H9 (cell line): ENCODE results near the gene MGAT5B. TPM values are rescaled to one million over a fixed set of nuclear protein-coding genes. Genes with fewer than 3 reads are reported as not detected.

Experiments used
- DNase-seq: peaks from one replicate; pipeline ENCODE4 v3.0.0-alpha.2; 2017
- H2AFZ ChIP-seq: one replicate; pipeline ENCODE4 v1.6.1; 2013; ENCODE audit warnings: mild to moderate bottlenecking, low read length, control low read depth, moderate library complexity
- H2AK5ac ChIP-seq: 2 replicates; pipeline ENCODE4 v1.6.1; 2013; ENCODE audit warnings: low read length, control low read depth, mixed read lengths; ENCODE audit not compliant: insufficient read length
- H2BK120ac ChIP-seq: one replicate; pipeline ENCODE4 v1.6.1; 2013; ENCODE audit warnings: low read depth, mild to moderate bottlenecking, low read length, control low read depth, inconsistent platforms; ENCODE audit not compliant: poor library complexity, severe bottlenecking
- H2BK12ac ChIP-seq: 2 replicates; pipeline ENCODE4 v1.6.1; 2013; ENCODE audit warnings: low read length, control low read depth, mixed read lengths, low read depth; ENCODE audit not compliant: insufficient read length
- H2BK15ac ChIP-seq: 2 replicates; pipeline ENCODE4 v1.6.1; 2013; ENCODE audit warnings: low read depth, low read length, control low read depth
- H2BK20ac ChIP-seq: one replicate; pipeline ENCODE4 v1.6.1; 2013; ENCODE audit warnings: low read depth, mild to moderate bottlenecking, low read length, control low read depth, inconsistent platforms; ENCODE audit not compliant: poor library complexity, severe bottlenecking
- H2BK5ac ChIP-seq: 2 replicates; pipeline ENCODE4 v1.6.1; 2013; ENCODE audit warnings: low read length, control low read depth, mixed read lengths; ENCODE audit not compliant: insufficient read length
- H3K14ac ChIP-seq: 2 replicates; pipeline ENCODE4 v1.6.1; 2013; ENCODE audit warnings: low read length, control low read depth; ENCODE audit not compliant: insufficient read depth
- H3K18ac ChIP-seq: 2 replicates; pipeline ENCODE4 v1.6.1; 2013; ENCODE audit warnings: low read depth, mild to moderate bottlenecking, mixed read lengths, low read length, control low read depth; ENCODE audit not compliant: insufficient read length
- H3K23ac ChIP-seq: 2 replicates; pipeline ENCODE4 v1.6.1; 2013; ENCODE audit warnings: low read length, control low read depth, mixed read lengths, low read depth; ENCODE audit not compliant: insufficient read length
- H3K23me2 ChIP-seq: 2 replicates; pipeline ENCODE4 v1.6.1; 2013; ENCODE audit warnings: low read depth, mild to moderate bottlenecking, mixed read lengths, low read length, control low read depth; ENCODE audit not compliant: insufficient read length, poor library complexity, severe bottlenecking
- H3K27ac ChIP-seq: 2 replicates; pipeline ENCODE4 v1.5.1; 2013; ENCODE audit warnings: low read length, control low read depth, mixed read lengths, low read depth; ENCODE audit not compliant: insufficient read length
- H3K27me3 ChIP-seq: 2 replicates; pipeline ENCODE4 v1.6.1; 2013; ENCODE audit warnings: low read length, control low read depth, inconsistent platforms; ENCODE audit not compliant: insufficient read depth
- H3K4ac ChIP-seq: 2 replicates; pipeline ENCODE4 v1.6.1; 2013; ENCODE audit warnings: low read depth, mild to moderate bottlenecking, control low read depth, inconsistent platforms, low read length, moderate library complexity
- H3K4me1 ChIP-seq: 2 replicates; pipeline ENCODE4 v1.6.1; 2013; ENCODE audit warnings: low read length, control low read depth, inconsistent platforms; ENCODE audit not compliant: insufficient read depth
- H3K4me2 ChIP-seq: 2 replicates; pipeline ENCODE4 v1.6.1; 2013; ENCODE audit warnings: low read length, control low read depth, mixed read lengths; ENCODE audit not compliant: insufficient read length, insufficient read depth
- H3K56ac ChIP-seq: 2 replicates; pipeline ENCODE4 v1.6.1; 2013; ENCODE audit warnings: low read depth, mild to moderate bottlenecking, mixed read lengths, low read length, control low read depth; ENCODE audit not compliant: insufficient read length
- H3K79me1 ChIP-seq: 2 replicates; pipeline ENCODE4 v1.6.1; 2013; ENCODE audit warnings: low read depth, mild to moderate bottlenecking, moderate library complexity, low read length, control low read depth, inconsistent platforms; ENCODE audit not compliant: insufficient read depth, poor library complexity, severe bottlenecking
- H3K79me2 ChIP-seq: 2 replicates; pipeline ENCODE4 v1.6.1; 2013; ENCODE audit warnings: low read length, control low read depth, inconsistent platforms; ENCODE audit not compliant: insufficient read depth
- H3K9ac ChIP-seq: 2 replicates; pipeline ENCODE4 v1.6.1; 2013; ENCODE audit warnings: low read length, control low read depth, mixed read lengths; ENCODE audit not compliant: insufficient read length; ENCODE audit errors: extremely low read depth
- H3K9me3 ChIP-seq: one replicate; pipeline ENCODE4 v1.6.1; 2013; ENCODE audit warnings: low read depth, low read length, inconsistent platforms; ENCODE audit not compliant: control insufficient read depth
- H3T11ph ChIP-seq: one replicate; pipeline ENCODE4 v1.6.1; 2013; ENCODE audit warnings: mild to moderate bottlenecking, low read length, control low read depth, inconsistent platforms
- H4K20me1 ChIP-seq: one replicate; pipeline ENCODE4 v1.6.1; 2013; ENCODE audit not compliant: control insufficient read depth, insufficient read length, insufficient read depth
- H4K5ac ChIP-seq: 2 replicates; pipeline ENCODE4 v1.6.1; 2013; ENCODE audit warnings: low read depth, mild to moderate bottlenecking, mixed read lengths, low read length, control low read depth; ENCODE audit not compliant: insufficient read length
- H4K8ac ChIP-seq: replicated peaks from 2 replicates; pipeline ENCODE4 v1.6.1; 2013; ENCODE audit warnings: low read length, control low read depth, mixed read lengths, low read depth; ENCODE audit not compliant: insufficient read length
- H4K91ac ChIP-seq: 2 replicates; pipeline ENCODE4 v1.6.1; 2013; ENCODE audit warnings: low read depth, mild to moderate bottlenecking, moderate library complexity, mixed read lengths, low read length, control low read depth; ENCODE audit not compliant: insufficient read length
- H3K27ac Mint-ChIP-seq, 3 experiments: 2 replicates in 2 of 3; 3 replicates in 1 of 3; pipeline ENCODE4 v1.8.0; 2020 to 2021; ENCODE audit warnings: mixed read lengths in 3 of 3, mild to moderate bottlenecking in 1 of 3, moderate library complexity in 1 of 3
- H3K27me3 Mint-ChIP-seq: 2 replicates; pipeline ENCODE4 v1.8.0; 2021; ENCODE audit warnings: low read depth, mild to moderate bottlenecking, moderate library complexity, mixed read lengths
- H3K36me3 Mint-ChIP-seq, 3 experiments: 2 replicates in 2 of 3; 3 replicates in 1 of 3; pipeline ENCODE4 v1.8.0; 2020 to 2021; ENCODE audit warnings: low read depth in 3 of 3, mixed read lengths in 3 of 3; ENCODE audit not compliant: insufficient read depth in 1 of 3
- H3K4me1 Mint-ChIP-seq, 2 experiments: 2 replicates each; pipeline ENCODE4 v1.8.0; 2020; ENCODE audit warnings: mixed read lengths in 2 of 2
- H3K4me3 Mint-ChIP-seq, 2 experiments: 2 replicates in 1 of 2; 3 replicates in 1 of 2; pipeline ENCODE4 v1.8.0; 2020 to 2021; ENCODE audit warnings: mild to moderate bottlenecking in 2 of 2, mixed read lengths in 2 of 2, moderate library complexity in 1 of 2
- H3K9me3 Mint-ChIP-seq, 2 experiments: 2 replicates in 1 of 2; 3 replicates in 1 of 2; pipeline ENCODE4 v1.8.0; 2020; ENCODE audit warnings: mild to moderate bottlenecking in 2 of 2, mixed read lengths in 2 of 2, moderate library complexity in 1 of 2
- CTCF ChIP-seq: fragments of 200-600 bp; sonication (generic); conservative IDR thresholded peaks from 3 replicates; pipeline ENCODE4 v1.8.0; 2021; ENCODE audit warnings: antibody characterized with exemption, mild to moderate bottlenecking
- WGBS: extraction: QIAGEN DNeasy Blood & Tissue Kit; methylation state at CpG from one replicate; pipeline ENCODE4 v1.1.7; 2013; ENCODE audit warnings: missing lambda C conversion rate, low lambda C conversion rate, mixed read lengths; ENCODE audit not compliant: insufficient read length; ENCODE audit errors: extremely low coverage; 5-methylcytosine and 5-hydroxymethylcytosine counted together
- total RNA-seq: library from RNA; stranded (reverse); gene quantifications from 2 replicates; pipeline ENCODE4 v1.2.1, GENCODE V29; 2021

MGAT5B gene
- total RNA-seq, 1 experiment from 2014 or later, result 4.9 TPM

GRCh38 chr17:76865174-76865573, 3.0 kb upstream of the MGAT5B start:
- Histone ChIP-seq H3K79me2 (no peaks in the 10 kb centered on the region), H4K20me1 (peaks cover 5% of the 10 kb centered on the region), H2BK120ac (no peak overlapping the region), H3K9ac (no peak overlapping the region), H3K27me3 (peaks cover 4% of the 10 kb centered on the region; the same call in 1 of the 2 replicates), H3K79me1 (no peaks in the 10 kb centered on the region), H3K4me1 (peaks cover 3% of the 10 kb centered on the region; the same call in 1 of the 2 replicates), H3K14ac (no peak overlapping the region), H2BK15ac (no peak overlapping the region), H3K27ac (no peak overlapping the region), H4K8ac (no peak overlapping the region), H2BK12ac (no peak overlapping the region), H3K9me3 (no peaks in the 10 kb centered on the region), H3K4me2 (no peak overlapping the region), H3K56ac (no peak overlapping the region), H4K5ac (no peak overlapping the region), H2BK20ac (no peak overlapping the region), H2BK5ac (no peak overlapping the region), H2AFZ (no peak overlapping the region), H3K4ac (no peak overlapping the region), H3K23me2 (peaks cover 14% of the 10 kb centered on the region), H2AK5ac (no peak overlapping the region), H3K18ac (no peak overlapping the region), H3T11ph (no peak overlapping the region), H4K91ac (no peak overlapping the region), H3K23ac (no peak overlapping the region)
- no peak for TF ChIP-seq CTCF
- Mint-ChIP-seq H3K4me1 (peaks cover 12 to 13% of the 10 kb centered on the region in 2 experiments), H3K4me3 (no peak overlapping the region), H3K27me3 (peaks cover 39% of the 10 kb centered on the region), H3K27ac (no peak overlapping the region), H3K9me3 (no peaks in the 10 kb centered on the region; a peak in 2 of 5 replicates), H3K36me3 (no peaks in the 10 kb centered on the region)
- WGBS, result no CpG with 5 or more reads among the region's 10 CpGs
- no peak for DNase-seq
